GM15510 (cell line): ENCODE measurements around the gene CPZ.

ENCODE experiments used
- POLR2A ChIP-seq: IDR thresholded peaks from 3 replicates; pipeline ENCODE4 v1.6.1; 2011; ENCODE audit warnings: borderline replicate concordance; ENCODE audit not compliant: insufficient read length; ENCODE audit errors: extremely low read depth

CPZ gene

DNA sequence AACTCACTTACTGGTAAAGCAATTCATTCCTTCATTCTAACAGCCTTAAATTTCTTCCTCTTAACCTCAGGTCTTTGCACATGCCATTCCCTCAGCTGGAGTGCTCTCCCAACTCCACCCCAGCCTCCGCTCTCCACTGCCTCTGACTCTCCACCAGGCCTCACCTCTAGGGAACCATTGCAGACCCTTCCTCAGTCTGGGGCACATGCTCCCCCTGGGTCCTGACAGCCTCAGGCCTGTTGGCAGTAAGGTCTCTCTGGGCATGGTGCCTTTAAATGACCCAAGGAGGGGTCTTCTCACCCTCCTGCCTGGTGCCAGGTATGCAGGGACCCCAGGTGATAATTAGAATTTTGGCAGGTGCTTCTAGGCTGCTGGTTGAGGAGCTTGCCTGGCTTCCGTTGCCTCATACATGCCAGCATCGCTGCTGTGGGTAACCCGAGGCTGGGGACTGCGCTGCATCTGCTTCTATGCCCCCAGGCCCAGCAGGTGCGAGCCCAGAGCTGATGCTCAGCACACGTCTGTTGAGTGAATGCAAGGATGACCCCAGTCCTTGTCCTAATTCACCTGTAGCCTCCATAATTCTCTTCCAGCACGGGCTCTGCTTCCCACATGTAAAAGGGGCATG lies 39.9 kb upstream of the CPZ start:
- TF ChIP-seq POLR2A: no peak

DNA sequence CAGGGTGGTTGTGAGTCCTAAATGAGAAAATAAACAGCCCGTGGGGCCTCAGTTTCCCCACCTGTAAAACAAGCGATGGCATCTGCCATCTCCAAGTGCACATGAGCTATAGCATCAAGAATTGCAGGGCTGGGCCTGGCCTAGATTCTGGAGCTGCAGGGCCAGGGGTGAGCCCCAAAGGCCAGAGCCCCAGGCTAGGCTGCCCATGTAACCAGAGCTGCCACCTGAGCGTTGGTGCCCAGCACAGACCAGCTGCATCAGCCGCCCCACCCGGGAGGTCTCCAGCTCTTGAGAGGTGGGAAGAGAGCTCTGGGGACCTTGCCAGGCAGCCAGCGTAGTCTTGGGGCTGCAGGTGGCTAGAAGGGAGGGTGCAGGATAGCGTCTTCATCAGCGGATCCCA lies 39.3 kb upstream of the CPZ start:
- TF ChIP-seq POLR2A: no peak

DNA sequence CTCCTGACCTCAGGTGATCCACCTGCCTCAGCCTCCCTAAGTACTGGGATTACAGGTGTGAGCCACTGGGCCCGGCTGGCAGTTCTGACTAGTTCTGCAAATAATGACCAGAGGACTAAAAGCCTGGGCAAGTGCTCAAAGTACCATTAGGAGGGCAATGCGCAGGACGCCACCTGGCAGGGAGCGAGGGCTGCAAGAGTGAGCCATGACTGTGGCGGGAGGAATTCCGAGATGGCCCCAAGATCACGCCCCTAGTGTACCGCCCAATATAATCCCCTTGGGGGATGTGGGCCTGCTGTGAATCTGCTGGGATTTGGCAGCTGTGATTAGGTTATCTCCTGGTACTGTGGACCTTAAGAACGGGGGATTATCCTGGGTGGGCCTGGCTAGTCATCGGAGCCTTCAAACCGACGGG lies 38.6 kb upstream of the CPZ start:
- no peak for TF ChIP-seq POLR2A

DNA sequence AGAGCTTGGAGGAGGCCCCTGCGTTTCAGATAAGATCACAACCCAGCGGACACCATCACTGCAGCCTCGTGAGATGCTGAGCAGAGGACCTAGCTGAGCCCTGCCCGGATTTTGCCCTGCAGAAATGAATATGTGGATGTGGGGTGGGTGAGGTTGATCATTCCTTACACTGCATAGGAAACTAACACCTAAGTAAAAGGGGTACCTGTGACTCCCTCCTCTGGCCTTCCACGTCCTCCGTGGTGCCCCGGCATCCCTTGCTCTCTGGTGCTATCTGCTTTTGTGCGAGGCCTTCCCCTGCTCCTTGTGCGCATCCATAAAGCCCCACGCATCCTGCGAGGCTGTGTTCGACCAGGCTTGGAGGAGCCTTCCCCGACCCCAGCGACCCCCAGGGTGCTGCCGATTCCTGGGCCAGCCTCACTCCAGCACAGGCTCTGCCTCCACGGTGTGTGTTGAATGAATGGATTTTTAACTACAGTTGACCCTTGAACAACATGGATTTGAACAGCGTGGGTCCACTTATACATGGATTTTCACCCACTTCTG lies 37.9 kb upstream of the CPZ start:
- no peak for TF ChIP-seq POLR2A

DNA sequence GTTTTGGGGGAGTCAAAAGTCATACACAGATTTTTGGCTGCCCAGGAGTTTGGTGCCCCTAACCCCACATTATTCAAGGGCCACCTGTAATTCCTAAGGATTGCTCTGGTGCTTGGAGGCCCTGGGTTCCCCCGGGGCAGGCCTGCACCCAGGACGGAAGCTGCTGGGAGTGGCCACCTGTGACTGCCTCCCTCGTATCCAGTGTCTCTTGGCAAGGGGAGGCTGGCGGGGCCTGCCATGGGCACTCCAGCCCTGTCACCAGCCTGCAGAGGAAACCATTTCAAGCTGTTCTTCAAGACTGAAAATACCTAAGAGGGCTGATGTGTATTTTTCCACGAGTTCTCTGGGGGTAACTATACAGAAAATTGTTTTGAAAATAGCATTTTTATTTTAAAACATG lies 36.8 kb upstream of the CPZ start:
- TF ChIP-seq POLR2A: no peak

DNA sequence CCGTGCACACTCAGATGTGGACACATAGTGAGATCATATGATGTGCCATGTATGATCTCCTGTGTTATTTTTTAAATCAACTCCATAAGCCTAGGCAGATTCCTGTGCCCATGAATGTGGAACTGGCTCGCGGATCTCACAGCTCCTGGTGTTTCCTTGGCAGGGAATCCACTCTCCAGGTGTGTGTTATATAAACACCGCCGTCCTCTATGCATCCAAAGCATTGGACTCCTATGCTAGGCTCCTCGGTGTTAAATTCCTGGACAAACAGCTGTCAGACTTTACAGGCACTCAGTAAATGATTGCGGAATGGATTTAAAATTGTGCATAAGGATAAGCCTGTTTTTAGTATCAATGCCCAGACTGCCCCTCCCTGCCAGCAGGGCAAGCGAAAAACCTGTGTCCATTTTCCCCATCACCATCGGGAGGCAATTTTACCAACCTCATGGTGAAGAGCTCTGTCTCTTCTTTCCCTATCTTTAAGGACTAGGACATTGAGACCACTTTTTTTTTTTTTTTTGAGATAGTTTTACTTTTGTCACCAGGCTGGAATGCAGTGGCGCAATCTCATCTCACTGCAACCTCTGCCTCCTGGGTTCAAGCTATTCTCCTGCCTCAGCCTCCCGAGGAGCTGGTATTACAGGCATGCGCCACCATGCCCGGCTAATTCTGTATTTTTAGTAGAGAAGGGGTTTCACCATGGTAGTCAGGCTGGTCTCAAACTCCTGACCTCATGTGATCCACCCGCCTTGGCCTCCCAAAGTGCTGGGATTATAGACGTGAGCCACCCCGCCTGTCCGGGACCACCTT lies 36.0 kb upstream of the CPZ start:
- no peak for TF ChIP-seq POLR2A

DNA sequence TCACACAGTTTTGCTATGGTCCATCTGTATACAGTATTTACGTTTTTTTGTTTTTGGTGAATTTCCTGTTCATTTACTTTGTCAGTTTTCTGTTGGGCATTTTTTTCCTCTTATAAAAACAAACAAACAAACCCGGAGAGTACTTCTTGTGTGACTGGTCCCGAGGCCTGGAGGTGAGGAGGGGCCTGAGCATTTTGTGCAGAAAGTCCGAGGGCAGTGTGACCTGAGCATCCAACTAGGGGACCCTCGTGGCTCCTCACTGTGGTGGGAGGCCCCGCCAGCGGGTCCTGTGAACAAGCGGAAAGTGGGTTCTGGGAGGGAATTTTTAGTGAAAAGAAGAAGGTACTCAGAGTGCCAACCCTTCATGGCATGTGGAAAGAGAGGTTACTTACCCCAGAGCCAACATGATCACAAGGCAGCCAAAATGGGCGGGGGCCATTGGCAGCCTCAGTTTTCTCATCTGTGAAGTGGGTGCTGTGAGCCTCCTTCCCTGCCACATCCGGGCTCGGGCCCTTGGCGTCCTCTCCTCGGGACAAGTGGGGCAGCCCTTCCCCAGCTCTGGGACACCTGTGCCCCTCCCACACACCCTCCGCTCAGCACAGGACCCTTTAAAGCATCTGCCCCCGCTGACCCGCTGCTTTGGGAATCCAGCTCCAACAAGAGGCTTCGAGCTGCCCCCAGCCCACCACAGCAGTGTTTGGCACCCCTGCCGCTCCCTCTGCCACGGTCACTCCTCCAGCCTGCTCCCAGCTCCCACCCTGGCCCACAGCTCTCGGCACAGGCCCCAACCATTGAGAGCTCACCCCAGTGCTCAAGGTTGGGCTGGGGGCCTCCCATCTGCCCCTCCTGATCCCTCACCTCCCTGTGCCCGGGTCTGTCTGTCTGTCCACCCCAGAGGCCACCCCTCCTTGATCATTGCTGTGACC lies 35.2 kb upstream of the CPZ start:
- no peak for TF ChIP-seq POLR2A

DNA sequence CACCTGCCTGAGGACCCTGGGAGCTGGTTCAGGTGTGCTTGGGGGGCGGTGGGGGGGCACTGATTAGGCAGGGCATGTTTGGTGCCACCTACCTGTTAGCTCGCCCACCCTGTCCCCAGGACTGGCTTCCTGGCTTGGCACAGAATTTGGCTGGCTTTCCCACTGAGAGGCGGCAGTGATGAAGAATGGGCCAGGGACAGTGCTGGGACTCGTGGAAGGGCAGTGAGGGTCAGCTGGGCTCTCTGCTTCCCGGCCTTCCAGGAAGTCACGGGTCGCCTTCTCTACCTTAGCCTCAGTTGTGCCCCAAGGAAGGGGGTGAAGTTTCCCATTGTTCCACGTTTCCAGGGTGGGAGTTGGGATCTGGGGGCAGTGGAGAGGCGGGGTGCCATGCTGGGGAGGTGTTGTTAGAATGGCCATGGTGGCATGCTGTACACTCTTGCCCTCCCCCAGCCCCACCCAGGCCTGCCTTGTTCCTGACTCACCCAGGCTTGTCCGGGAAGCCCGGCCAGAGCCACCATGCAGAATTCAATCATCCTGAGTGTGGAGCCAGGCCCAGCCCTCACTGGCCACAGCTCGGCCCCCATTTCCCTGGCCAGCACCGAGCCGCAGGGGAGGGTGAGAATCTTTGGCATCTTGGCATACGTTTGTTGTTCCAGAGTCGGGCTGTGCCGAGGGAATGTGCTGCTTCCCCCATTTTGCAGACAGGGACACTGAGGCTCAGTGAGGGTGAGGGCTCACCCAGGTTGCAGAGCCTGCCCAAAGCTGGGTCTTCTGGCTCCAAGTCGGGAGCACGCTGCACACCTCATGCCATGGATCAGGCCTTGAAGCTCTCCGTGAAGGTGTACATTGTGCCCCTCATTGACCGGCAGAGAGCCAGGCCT lies 34.2 kb upstream of the CPZ start:
- no peak for TF ChIP-seq POLR2A

DNA sequence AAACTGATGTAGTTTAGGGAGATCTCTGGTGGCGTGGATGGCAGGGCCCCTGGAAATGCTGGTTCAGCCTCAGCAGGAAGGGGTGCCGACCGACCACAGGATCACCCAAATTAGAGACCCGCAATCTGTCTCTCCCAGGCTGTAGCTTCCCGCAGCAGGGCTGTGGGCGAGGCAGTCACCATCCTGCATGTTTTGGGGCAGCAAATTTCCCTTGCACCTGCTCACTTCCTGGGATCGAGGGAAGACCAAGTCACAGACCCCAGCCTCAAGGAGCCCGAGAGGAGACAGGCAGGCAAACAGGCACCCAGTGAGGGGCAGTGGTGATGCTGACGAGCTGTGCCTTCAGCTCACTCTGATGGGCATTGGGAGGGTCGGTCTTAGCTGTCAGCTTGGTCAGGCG lies 33.6 kb upstream of the CPZ start:
- TF ChIP-seq POLR2A: no peak

DNA sequence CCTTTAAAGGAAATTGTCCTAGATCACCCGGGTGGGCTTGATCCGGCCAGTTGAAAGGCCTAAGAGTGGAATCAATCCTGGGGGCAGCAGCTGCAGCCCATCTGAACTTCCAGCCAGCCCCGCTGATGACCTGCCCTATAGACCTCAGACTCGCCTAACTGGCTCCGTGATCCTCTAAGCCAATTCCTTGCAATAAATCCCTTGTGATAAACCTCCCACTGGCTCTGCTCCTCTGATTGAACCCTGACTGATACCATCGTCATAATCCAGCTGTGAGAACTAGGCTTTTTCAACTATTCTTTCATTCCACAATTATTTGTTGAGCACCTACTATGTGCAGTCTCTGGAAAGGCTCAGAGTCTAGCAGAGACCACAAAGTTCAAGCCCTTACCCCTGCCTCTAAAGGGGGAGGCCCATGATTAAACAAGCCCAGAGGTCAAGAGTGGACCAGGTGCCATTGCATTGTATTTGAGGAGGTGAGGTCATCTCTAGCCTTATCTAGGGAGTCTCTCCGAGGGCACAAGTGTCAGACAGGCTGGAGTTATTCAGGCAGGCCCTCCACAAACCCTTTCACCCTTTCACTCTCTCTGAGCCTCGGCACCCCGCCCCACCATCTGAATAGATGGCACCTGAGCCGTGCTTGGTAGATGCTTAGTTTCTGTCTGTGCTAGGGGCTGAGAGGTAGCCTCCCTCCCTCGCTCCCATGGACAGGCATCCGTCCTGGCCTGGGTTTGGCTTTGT lies 32.9 kb upstream of the CPZ start:
- TF ChIP-seq POLR2A: no peak

DNA sequence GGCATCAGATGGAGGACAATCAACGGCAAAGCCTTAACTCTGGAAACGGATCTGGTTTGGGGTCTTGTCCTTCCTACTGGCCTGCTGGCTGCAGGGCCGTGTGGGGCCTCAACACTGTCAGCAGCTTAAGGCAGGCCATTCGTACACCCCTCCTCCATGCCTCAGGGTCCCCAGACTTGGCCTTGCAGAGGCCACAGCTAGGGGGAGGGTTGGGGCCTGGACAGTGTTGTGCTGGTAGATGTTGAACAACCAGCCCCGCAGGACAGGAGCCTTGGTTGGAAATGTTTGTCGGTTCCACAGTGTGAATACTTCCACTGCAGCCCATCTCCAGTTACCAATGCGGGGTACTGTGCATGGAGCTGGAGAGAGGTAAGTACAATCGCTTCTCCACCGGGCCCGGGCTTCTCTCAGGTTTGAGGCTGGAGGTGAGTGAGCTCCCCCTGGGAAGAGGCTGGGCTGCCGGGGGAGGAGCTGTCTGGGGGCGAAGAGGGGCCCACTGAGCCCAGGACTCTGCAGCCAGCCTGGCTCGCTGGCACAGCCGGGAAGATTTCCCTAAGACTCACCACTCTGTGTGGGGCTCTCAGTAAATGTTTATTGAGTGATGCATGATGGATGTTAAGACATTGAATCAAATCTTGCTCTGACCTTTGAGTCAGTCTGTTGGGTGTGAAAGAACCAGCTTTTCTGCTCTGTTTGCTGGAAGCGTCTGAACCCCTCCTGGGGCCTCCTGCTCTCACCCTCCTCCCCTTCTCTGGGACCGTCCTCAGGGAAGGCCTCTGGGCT lies 32.1 kb upstream of the CPZ start:
- no peak for TF ChIP-seq POLR2A

DNA sequence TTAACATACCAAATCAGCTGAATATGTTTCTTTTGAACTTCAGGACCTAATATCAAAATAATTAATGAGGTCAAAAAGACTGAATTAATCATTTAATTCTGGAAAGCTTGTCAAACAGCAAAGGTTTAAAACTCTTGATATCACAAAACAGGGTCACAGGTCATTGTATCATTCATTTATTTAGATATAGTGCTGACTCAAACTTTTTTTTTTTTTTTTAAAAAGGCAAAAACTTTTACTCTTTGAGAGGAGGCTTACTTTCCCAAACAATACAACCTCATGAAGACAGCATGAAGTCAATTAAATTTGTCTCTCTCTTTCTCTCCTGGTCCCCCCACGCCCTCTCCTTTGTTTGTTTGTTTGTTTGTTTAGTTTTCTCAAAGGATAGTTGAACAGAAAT lies 28.0 kb upstream of the CPZ start:
- TF ChIP-seq POLR2A: no peak

DNA sequence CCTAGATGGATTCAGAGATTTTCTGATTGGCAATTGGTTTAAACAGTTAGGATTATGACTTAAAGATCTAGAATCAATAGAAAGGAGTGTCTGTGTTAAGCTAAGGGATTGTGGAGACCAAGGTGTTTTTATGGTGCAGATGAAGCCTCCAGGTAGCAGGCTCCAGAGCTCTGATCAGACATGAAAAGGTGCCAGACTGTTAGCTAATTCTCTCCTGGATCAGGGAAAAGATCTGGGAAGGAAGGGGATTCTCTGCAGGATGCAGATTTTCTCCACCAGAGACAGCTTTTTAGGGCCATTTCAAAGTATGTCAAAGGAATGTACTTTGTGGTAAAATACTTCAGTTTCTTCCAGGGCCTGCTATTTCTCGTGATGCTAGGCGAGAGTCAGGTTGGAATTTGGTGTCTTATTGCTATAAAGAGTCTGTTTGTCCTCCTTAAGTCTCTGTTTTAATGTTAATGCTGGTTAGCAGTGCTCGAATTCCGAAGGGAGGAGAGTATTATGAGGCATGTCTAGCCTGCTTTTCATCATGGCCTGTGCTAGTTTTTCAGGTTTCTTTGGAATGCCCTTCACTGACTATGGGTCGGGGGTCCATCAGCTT lies 24.4 kb upstream of the CPZ start:
- TF ChIP-seq POLR2A: no peak

DNA sequence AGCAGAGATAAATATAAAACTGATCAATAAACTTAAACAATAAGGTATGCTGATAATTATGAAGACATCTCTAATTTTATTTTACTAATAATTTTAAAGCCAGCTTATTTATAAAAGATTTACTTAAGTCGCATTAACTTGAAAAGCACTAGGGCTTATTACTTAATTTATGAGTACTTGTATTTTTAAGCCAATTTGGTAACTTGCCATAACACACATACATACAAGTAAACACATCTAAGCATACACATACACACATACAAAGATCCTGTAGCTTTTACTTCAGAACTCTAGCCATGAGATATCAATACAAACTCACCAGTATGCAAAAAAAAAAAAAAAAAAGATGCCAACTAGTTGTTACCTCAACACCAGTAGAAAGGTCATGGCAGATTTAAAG lies 22.4 kb upstream of the CPZ start:
- no peak for TF ChIP-seq POLR2A
